Spinal cord (tissue), 4 donors: ENCODE data around the gene LRFN4. TPM values are rescaled to one million over a fixed set of nuclear protein-coding genes. Genes with fewer than 3 reads are reported as not detected.

Experiments used
- polyA plus RNA-seq, 2 donors: library from polyadenylated mRNA; unstranded; fragments of 120-200 nt; gene quantifications; one replicate each; pipeline ENCODE4 v1.2.1, GENCODE V29; 2013; ENCODE audit not compliant: insufficient read length in 2 of 2
- total RNA-seq, 2 donors: library from RNA; depleted of rRNA in 1 of 2; stranded (reverse); fragments of 120-200 nt in 1 of 2; fragments of >200 nt in 1 of 2; gene quantifications; one replicate each; pipeline versions ENCODE4 v1.2.3 to v1.2.4, GENCODE V29; 2013 to 2014

The LRFN4 gene
- total and polyA plus RNA-seq, 4 donors: 17.8 to 76.9 (median 59.4) TPM

Other genes starting within 250 kb of the LRFN4 start
- 10 to 100 TPM; 34.8 to 51.1 TPM for gene RBM14, start 240.4 kb upstream of the LRFN4 start, total RNA-seq
- gene RBM14, start 240.4 kb upstream of the LRFN4 start, polyA plus RNA-seq: 10 to 100 TPM; 67.5 to 93.8 TPM
- 100 to 1,000 TPM in 1 of 2 donors, 10 to 100 TPM in 1; 93.0 to 143 TPM for gene RBM4, start 218.4 kb upstream of the LRFN4 start, total RNA-seq
- 100 to 1,000 TPM; 195 to 204 TPM for gene RBM4, start 218.4 kb upstream of the LRFN4 start, polyA plus RNA-seq
- 10 to 100 TPM; 45.1 to 53.2 TPM for gene RBM4B, start 179.2 kb upstream of the LRFN4 start, total RNA-seq
- gene RBM4B, start 179.2 kb upstream of the LRFN4 start, polyA plus RNA-seq: 10 to 100 TPM; 77.5 to 89.0 TPM
- gene SPTBN2, start 127.8 kb upstream of the LRFN4 start, total RNA-seq: 10 to 100 TPM; 34.6 to 69.9 TPM
- gene SPTBN2, start 127.8 kb upstream of the LRFN4 start, polyA plus RNA-seq: 10 to 100 TPM; 78.4 to 88.2 TPM
- gene RCE1, start 13.6 kb upstream of the LRFN4 start, total RNA-seq: 10 to 100 TPM in 1 of 2 donors, 1 to 10 TPM in 1; 9.8 to 17.5 TPM
- 10 to 100 TPM; 22.6 to 32.1 TPM for gene RCE1, start 13.6 kb upstream of the LRFN4 start, polyA plus RNA-seq
- gene PC, start 101.3 kb downstream of the LRFN4 start, total RNA-seq: 10 to 100 TPM; 33.9 to 49.1 TPM
- gene PC, start 101.3 kb downstream of the LRFN4 start, polyA plus RNA-seq: 10 to 100 TPM; 60.0 to 71.8 TPM
- under 1 TPM in 1 of 2 donors, not detected in 1; 0.39 TPM for gene C11orf86, start 118.2 kb downstream of the LRFN4 start, total RNA-seq
- gene C11orf86, start 118.2 kb downstream of the LRFN4 start, polyA plus RNA-seq: under 1 TPM; 0.18 to 0.29 TPM
- 10 to 100 TPM in 1 of 2 donors, 1 to 10 TPM in 1; 3.5 to 12.5 TPM for gene SYT12, start 166.1 kb downstream of the LRFN4 start, total RNA-seq
- gene SYT12, start 166.1 kb downstream of the LRFN4 start, polyA plus RNA-seq: 10 to 100 TPM; 14.2 to 18.2 TPM
- gene RHOD, start 199.8 kb downstream of the LRFN4 start, total RNA-seq: 10 to 100 TPM in 1 of 2 donors, 1 to 10 TPM in 1; 2.2 to 16.8 TPM
- gene RHOD, start 199.8 kb downstream of the LRFN4 start, polyA plus RNA-seq: 1 to 10 TPM; 1.3 to 4.3 TPM